ENCODE results near the gene PAPOLG.

The PAPOLG gene
- total RNA-seq = 31.0 to 49.2 (median 36.4) reads per million in 3 donors

DNA sequence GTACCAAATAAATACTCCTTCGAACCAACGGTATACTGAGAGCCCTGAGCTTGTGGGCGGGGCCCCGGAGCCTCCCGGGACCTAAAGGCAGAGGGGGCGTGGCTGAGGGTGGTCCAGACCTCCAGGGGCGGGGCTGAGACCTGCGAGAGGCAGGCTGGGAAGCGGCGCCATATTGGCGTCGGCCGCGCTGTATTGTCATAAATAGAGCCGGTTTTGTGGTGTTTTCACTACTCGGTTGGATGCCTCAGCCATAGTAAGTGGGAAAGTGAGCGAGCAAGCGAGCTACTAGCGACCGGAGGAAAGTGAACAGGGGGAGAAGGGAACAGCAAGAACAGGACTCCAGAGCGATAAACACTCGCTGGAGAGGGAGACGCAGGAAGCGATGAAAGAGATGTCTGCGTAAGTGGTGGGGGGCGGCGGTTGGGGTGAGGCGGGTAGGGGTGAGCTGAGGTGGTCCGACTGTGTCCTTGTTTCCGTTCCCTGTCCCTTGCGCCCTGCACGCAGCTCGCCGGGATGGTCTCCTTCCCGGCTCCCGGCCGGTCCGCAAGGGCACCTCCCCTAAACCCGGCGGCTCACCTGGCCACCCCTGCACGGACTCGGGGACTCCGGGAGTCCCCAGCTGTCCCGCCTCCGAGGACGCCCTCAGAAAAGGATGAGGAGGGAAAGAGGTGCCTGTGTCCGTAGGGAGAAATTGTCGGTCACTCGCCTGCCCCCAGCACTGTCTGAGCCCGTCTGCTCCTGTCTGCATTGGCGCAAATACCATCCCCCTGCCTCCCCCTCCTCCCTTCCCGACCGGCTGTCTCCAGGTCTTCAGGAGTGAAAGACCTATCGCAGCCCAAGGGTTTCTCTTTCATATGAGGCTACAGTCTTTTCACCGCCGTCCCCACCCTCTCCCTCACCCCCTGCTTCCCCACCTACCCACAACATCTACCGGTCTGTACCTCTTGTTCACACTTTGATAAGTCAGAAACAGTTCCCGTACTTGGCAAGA, at the start of gene PAPOLG:
PAPOLG (plus strand) TSS at position 172 of the 991 bp plus-strand sequence; CDS start at position 383, 211 bp downstream.
- Histone ChIP-seq H3K36me3 (ENCODE audit: control insufficient read depth, insufficient read depth, low read length) (peaks cover 13% of the 10 kb centered on the region), H3K4me1 (ENCODE audit: control insufficient read depth, insufficient read depth, low read length, poor library complexity, severe bottlenecking) (peaks cover 8% of the 10 kb centered on the region), H3K4me3 (ENCODE audit: insufficient read depth, low read depth, low read length, poor library complexity, severe bottlenecking) (peak within 1 kb of the TSS; percentile 93), H3K27ac (ENCODE audit: insufficient read depth, low read length, poor library complexity, severe bottlenecking) (peak within 1 kb of the TSS; percentile 82), H3K27me3 (replicated peaks; ENCODE audit: control insufficient read depth, insufficient read depth, low read length, poor library complexity, severe bottlenecking) (no peaks in the 10 kb centered on the region), H3K9me3 (ENCODE audit: control insufficient read depth, low read length) (no peaks in the 10 kb centered on the region)
- peak; percentile 91 to 93 (median 92) for DNase-seq

DNA sequence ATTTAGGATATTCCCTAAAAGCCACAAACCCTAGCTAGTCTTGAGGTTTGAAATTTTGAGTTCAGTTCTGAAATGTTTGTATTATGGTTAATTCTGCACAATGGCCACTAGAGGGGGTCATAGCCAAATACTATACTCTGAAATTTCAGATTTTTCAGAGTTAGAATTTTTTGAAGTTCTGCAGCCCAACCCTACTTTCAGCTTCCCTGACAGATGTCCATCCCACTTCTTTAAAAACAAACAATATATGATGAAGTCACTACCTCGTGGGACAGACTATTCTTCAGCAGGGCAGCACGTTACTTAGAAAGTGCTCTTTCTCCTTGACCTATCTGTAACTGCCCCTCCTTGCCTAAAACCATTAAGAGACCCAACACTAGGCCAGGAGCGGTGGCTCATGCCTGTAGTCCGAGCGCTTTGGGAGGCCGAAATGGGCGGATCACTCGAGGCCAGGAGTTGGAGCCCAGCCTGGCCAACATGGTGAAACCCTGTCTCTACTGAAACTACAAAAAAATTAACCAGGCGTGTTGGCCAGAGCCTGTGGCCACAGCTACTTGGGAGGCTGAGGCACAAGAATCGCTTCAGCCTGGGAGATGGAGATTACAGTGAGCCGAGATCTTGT, 48.2 kb upstream of the PAPOLG start:
- Histone ChIP-seq H3K36me3 (ENCODE audit: control insufficient read depth, insufficient read depth, low read length) (no peaks in the 10 kb centered on the region), H3K4me3 (ENCODE audit: insufficient read depth, low read depth, low read length, poor library complexity, severe bottlenecking) (no peak overlapping the region)
- no peak for DNase-seq

DNA sequence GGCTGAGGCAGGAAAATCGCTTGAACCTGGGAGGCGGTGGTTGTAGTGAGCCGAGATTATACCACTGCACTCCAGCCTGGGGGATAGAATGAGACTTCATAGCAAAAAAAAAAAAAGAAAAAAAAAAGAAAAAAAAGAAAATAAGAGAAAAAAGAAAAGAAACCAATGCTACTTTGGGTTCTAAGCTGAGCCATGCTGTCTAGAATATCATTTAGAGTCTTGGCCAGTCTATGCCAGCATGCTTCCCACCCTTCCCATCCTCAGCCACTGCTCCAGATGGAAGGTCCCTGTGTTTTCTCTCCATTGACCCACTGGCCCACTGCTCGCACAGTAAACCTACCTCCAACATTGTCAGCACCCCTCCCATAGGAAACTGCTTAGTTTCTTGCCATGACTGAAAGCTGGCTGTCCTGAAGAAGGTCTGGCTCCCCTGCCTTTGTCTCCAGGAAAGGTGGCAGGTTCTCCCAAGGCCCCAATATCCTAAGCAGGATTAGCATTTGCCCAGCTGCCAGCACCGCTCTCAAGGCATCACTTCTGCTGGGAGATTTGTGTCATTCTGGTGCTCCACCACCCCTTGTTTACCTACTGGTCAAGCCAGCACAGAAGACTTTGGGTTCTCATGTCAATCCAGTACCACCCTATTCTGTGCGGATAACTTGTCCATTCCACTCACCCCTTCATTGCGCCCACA, 47.3 kb upstream of the PAPOLG start:
- H3K27me3 ChIP-seq (replicated peaks; ENCODE audit: control insufficient read depth, insufficient read depth, low read length, poor library complexity, severe bottlenecking) = no peaks in the 10 kb centered on the region
- H3K4me3 ChIP-seq (ENCODE audit: insufficient read depth, low read depth, low read length, poor library complexity, severe bottlenecking) = no peak overlapping the region
- H3K27ac ChIP-seq (ENCODE audit: insufficient read depth, low read length, poor library complexity, severe bottlenecking) = no peak overlapping the region
- H3K36me3 ChIP-seq (ENCODE audit: control insufficient read depth, insufficient read depth, low read length) = no peaks in the 10 kb centered on the region
- DNase-seq = no peak
- H3K9me3 ChIP-seq (ENCODE audit: control insufficient read depth, low read length) = no peaks in the 10 kb centered on the region
- no peaks in the 10 kb centered on the region for H3K4me1 ChIP-seq (ENCODE audit: control insufficient read depth, insufficient read depth, low read length, poor library complexity, severe bottlenecking)

More for the DNA sequence above, 48.2 kb upstream of the PAPOLG start:
- H3K27me3 ChIP-seq (replicated peaks; ENCODE audit: control insufficient read depth, insufficient read depth, low read length, poor library complexity, severe bottlenecking) = no peaks in the 10 kb centered on the region
- no peak overlapping the region for H3K27ac ChIP-seq (ENCODE audit: insufficient read depth, low read length, poor library complexity, severe bottlenecking)
- H3K4me1 ChIP-seq (ENCODE audit: control insufficient read depth, insufficient read depth, low read length, poor library complexity, severe bottlenecking) = no peaks in the 10 kb centered on the region
- H3K9me3 ChIP-seq (ENCODE audit: control insufficient read depth, low read length) = no peaks in the 10 kb centered on the region

DNA sequence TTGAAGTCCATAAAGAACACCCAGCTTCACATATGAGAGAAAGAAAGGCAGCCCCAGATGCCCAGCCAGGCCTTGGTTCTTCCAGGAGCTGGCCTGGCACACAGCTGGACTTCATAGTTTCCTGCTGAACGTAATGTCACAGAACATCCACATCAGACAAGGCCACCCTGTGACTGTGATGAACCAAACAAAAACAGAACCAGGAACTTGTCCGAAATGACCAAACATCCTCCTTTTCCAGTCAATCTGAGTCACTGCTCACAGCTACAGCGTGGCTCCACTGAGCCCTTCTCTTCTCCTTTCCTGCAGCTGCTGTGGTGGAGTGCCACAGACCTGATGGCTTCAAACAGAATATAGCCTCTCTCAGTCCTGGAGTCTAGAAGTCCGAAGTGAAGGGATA, 45.4 kb upstream of the PAPOLG start:
- no peaks in the 10 kb centered on the region for H3K9me3 ChIP-seq (ENCODE audit: control insufficient read depth, low read length)
- no peak overlapping the region for H3K4me3 ChIP-seq (ENCODE audit: insufficient read depth, low read depth, low read length, poor library complexity, severe bottlenecking)
- H3K27me3 ChIP-seq (replicated peaks; ENCODE audit: control insufficient read depth, insufficient read depth, low read length, poor library complexity, severe bottlenecking) = no peaks in the 10 kb centered on the region
- no peaks in the 10 kb centered on the region for H3K4me1 ChIP-seq (ENCODE audit: control insufficient read depth, insufficient read depth, low read length, poor library complexity, severe bottlenecking)
- H3K27ac ChIP-seq (ENCODE audit: insufficient read depth, low read length, poor library complexity, severe bottlenecking) = no peak overlapping the region
- DNase-seq = no peak
- no peaks in the 10 kb centered on the region for H3K36me3 ChIP-seq (ENCODE audit: control insufficient read depth, insufficient read depth, low read length)

DNA sequence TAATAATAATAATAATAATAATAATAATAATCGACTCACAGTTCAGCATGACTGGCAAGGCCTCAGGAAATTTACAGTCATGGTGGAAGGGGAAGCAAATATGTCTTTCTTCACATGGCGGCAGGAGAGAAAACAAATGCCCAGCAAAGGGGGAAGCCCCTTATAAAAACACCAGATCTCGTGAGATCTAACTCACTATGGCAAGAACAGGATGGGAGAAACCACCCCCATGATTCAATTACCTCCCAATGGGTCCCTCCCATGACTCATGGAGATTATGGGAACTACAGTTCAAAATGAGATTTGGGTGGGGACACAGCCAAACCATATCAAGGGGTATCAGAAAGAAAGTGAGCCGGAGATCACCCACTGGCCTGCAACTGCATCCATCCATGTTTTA, 40.5 kb upstream of the PAPOLG start:
- H3K27me3 ChIP-seq (replicated peaks; ENCODE audit: control insufficient read depth, insufficient read depth, low read length, poor library complexity, severe bottlenecking) = no peaks in the 10 kb centered on the region
- no peak overlapping the region for H3K4me3 ChIP-seq (ENCODE audit: insufficient read depth, low read depth, low read length, poor library complexity, severe bottlenecking)
- no peaks in the 10 kb centered on the region for H3K4me1 ChIP-seq (ENCODE audit: control insufficient read depth, insufficient read depth, low read length, poor library complexity, severe bottlenecking)
- no peak for DNase-seq
- no peaks in the 10 kb centered on the region for H3K36me3 ChIP-seq (ENCODE audit: control insufficient read depth, insufficient read depth, low read length)
- no peaks in the 10 kb centered on the region for H3K9me3 ChIP-seq (ENCODE audit: control insufficient read depth, low read length)
- no peak overlapping the region for H3K27ac ChIP-seq (ENCODE audit: insufficient read depth, low read length, poor library complexity, severe bottlenecking)

DNA sequence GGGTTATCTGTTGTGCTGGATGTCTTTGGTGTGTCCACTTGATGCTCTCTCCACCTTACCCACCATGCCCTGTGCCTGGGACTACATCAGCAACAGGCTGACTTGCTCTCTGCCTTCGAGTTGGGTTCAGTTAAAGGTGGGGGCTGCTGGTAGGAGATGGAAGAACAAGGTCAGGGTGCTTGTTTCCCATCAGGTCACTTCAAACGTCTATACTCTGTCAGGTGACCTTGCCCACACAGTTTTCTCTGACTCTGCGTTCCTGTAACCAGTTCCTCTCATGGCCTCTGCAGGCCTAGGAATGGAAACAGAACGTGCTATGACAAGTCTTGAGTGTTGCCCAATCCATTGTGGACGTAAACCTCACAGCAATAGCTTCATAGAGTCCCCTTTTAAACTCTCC, 38.4 kb upstream of the PAPOLG start:
- no peak for DNase-seq
- no peak overlapping the region for H3K4me3 ChIP-seq (ENCODE audit: insufficient read depth, low read depth, low read length, poor library complexity, severe bottlenecking)
- H3K27ac ChIP-seq (ENCODE audit: insufficient read depth, low read length, poor library complexity, severe bottlenecking) = no peak overlapping the region
- H3K36me3 ChIP-seq (ENCODE audit: control insufficient read depth, insufficient read depth, low read length) = no peaks in the 10 kb centered on the region
- H3K4me1 ChIP-seq (ENCODE audit: control insufficient read depth, insufficient read depth, low read length, poor library complexity, severe bottlenecking) = no peaks in the 10 kb centered on the region
- no peaks in the 10 kb centered on the region for H3K9me3 ChIP-seq (ENCODE audit: control insufficient read depth, low read length)
- no peaks in the 10 kb centered on the region for H3K27me3 ChIP-seq (replicated peaks; ENCODE audit: control insufficient read depth, insufficient read depth, low read length, poor library complexity, severe bottlenecking)

DNA sequence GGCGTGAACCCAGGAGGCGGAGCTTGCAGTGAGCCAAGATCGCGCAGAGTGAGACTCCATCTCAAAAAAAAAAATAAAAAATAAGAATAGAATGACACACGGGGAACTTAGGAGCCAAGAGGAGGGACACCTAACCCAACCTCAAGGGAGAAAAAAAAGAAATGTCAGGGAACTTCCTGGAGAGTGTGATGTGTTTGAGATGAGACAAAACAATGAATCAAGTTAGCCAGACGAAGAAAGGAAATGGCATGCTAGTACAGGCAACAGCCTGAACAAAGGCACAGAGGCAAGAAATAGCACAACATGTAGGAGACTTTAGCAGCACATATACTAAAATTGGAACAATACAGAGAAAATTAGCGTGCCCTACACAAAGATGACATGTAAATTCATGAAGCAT, 36.7 kb upstream of the PAPOLG start:
- H3K27ac ChIP-seq (ENCODE audit: insufficient read depth, low read length, poor library complexity, severe bottlenecking) = no peak overlapping the region
- H3K4me1 ChIP-seq (ENCODE audit: control insufficient read depth, insufficient read depth, low read length, poor library complexity, severe bottlenecking) = no peaks in the 10 kb centered on the region
- H3K4me3 ChIP-seq (ENCODE audit: insufficient read depth, low read depth, low read length, poor library complexity, severe bottlenecking) = no peak overlapping the region
- no peak for DNase-seq
- H3K36me3 ChIP-seq (ENCODE audit: control insufficient read depth, insufficient read depth, low read length) = no peaks in the 10 kb centered on the region
- H3K9me3 ChIP-seq (ENCODE audit: control insufficient read depth, low read length) = no peaks in the 10 kb centered on the region
- no peaks in the 10 kb centered on the region for H3K27me3 ChIP-seq (replicated peaks; ENCODE audit: control insufficient read depth, insufficient read depth, low read length, poor library complexity, severe bottlenecking)

DNA sequence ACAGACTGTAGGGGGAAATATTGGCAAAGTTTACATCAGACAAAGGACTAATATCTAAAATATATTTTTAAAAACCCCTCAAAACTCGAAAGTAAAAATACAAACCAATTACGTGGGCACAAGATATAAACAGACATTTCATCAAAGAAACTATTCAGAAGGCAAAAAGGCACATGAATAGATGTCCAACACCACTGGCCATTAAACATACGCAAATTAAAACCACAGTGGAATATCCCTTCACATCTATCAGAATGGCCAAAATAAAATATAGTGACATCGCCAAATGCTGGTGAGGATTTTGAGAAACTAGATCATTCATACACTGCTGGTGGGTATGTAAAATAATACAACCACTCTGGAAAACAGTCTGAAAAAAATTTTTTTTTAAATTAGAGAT, 30.6 kb upstream of the PAPOLG start:
- Histone ChIP-seq H3K9me3 (ENCODE audit: control insufficient read depth, low read length) (no peaks in the 10 kb centered on the region), H3K27ac (ENCODE audit: insufficient read depth, low read length, poor library complexity, severe bottlenecking) (no peak overlapping the region), H3K27me3 (replicated peaks; ENCODE audit: control insufficient read depth, insufficient read depth, low read length, poor library complexity, severe bottlenecking) (no peaks in the 10 kb centered on the region), H3K4me1 (ENCODE audit: control insufficient read depth, insufficient read depth, low read length, poor library complexity, severe bottlenecking) (no peaks in the 10 kb centered on the region), H3K36me3 (ENCODE audit: control insufficient read depth, insufficient read depth, low read length) (no peaks in the 10 kb centered on the region), H3K4me3 (ENCODE audit: insufficient read depth, low read depth, low read length, poor library complexity, severe bottlenecking) (no peak overlapping the region)
- no peak for DNase-seq

DNA sequence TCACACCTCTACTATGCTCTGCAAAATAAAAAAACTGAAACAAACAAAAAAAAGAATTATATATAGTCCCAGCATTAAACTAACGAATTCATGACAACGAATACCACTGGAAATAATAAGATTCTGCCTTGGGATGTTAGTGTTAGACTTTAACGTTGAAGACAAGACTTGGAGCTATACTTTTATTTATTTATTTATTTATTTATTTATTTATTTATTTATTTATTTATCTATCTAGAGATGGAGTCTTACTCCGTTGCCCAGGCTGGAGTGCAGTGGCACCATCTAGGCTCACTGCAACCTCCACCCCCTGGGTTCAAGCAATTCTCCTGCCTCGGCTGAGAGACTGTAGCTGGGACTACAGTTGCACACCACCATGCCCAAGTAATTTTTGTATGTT, 27.2 kb upstream of the PAPOLG start:
- Histone ChIP-seq H3K4me3 (ENCODE audit: insufficient read depth, low read depth, low read length, poor library complexity, severe bottlenecking) (no peak overlapping the region), H3K27ac (ENCODE audit: insufficient read depth, low read length, poor library complexity, severe bottlenecking) (no peak overlapping the region), H3K36me3 (ENCODE audit: control insufficient read depth, insufficient read depth, low read length) (no peaks in the 10 kb centered on the region), H3K9me3 (ENCODE audit: control insufficient read depth, low read length) (no peaks in the 10 kb centered on the region), H3K4me1 (ENCODE audit: control insufficient read depth, insufficient read depth, low read length, poor library complexity, severe bottlenecking) (no peaks in the 10 kb centered on the region), H3K27me3 (replicated peaks; ENCODE audit: control insufficient read depth, insufficient read depth, low read length, poor library complexity, severe bottlenecking) (no peaks in the 10 kb centered on the region)
- DNase-seq = no peak
